ENCODE measurements around the gene UBE2I. TPM values are rescaled to one million over a fixed set of nuclear protein-coding genes. Genes with fewer than 3 reads are reported as not detected.

UBE2I gene
- total RNA-seq, 1 experiment from 2014 or later = 290 TPM

DNA sequence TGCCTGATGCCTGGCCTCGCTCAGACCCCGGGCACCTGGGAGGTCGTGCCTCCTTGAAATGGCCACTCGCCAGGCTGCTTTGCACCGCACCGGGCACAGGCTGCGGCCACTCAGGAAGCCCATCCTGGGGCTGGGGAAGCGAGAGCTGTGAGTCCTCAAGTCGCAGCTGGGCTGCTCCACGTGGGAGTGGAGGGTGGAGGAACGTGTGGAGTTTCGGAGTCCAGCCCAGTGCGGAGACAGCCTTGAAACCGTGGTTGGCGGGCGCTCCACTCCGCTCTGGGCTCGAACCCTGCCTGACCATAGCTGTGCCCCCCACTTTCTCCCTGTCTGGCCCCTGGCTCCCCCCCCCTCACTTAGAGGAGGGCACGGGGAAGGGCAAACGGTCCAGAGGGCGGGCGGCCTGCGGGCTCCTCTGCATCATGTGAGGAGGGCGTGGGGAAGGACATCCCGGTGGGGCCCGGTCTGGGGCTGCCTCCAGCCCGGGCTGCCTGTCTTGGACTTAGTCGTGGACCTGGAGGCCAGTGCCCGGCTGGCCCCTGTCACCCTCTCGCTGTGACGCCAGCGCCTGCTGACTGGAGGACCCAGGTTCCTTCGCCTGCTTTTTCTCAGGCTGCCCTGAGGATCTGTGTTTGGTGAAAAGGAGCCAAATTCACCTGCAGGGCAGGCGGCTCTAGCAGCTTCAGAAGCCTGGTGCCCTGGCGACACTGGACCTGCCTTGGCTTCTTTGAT lies 2.5 kb downstream of the UBE2I start:
- Histone ChIP-seq H3K56ac (ENCODE audit: insufficient read length, low read depth, low read length) (no peak overlapping the region), H3K9ac (ENCODE audit: extremely low read depth, insufficient read length, low read length) (no peak overlapping the region), H3K23ac (ENCODE audit: insufficient read length, low read depth, low read length) (no peak overlapping the region), H3K14ac (ENCODE audit: insufficient read depth, low read length) (no peak overlapping the region), H3K4ac (ENCODE audit: low read depth, low read length) (no peak overlapping the region), H2BK120ac (ENCODE audit: low read depth, low read length, poor library complexity, severe bottlenecking) (no peak overlapping the region), H3K9me3 (ENCODE audit: control insufficient read depth, low read depth, low read length) (no peaks in the 10 kb centered on the region), H4K5ac (ENCODE audit: insufficient read length, low read depth, low read length) (no peak overlapping the region), H4K91ac (ENCODE audit: insufficient read length, low read depth, low read length) (no peak overlapping the region), H2BK20ac (ENCODE audit: low read depth, low read length, poor library complexity, severe bottlenecking) (no peak overlapping the region), H3T11ph (ENCODE audit: low read length) (no peak overlapping the region), H3K18ac (ENCODE audit: insufficient read length, low read depth, low read length) (no peak overlapping the region), H2AK5ac (ENCODE audit: insufficient read length, low read length) (no peak overlapping the region), H2AFZ (ENCODE audit: low read length) (no peak overlapping the region), H2BK5ac (ENCODE audit: insufficient read length, low read length) (no peak overlapping the region), H3K4me2 (ENCODE audit: insufficient read depth, insufficient read length, low read length) (peak overlapping the region; percentile 98), H2BK15ac (ENCODE audit: low read depth, low read length) (no peak overlapping the region), H3K23me2 (ENCODE audit: insufficient read length, low read depth, low read length, poor library complexity, severe bottlenecking) (peaks cover 13% of the 10 kb centered on the region), H3K79me1 (ENCODE audit: insufficient read depth, low read depth, low read length, poor library complexity, severe bottlenecking) (peaks cover 9% of the 10 kb centered on the region), H3K4me1 (ENCODE audit: insufficient read depth, low read length) (no peaks in the 10 kb centered on the region; the same call in 1 of the 2 replicates), H4K8ac (replicated peaks; ENCODE audit: insufficient read length, low read depth, low read length) (no peak overlapping the region), H3K79me2 (ENCODE audit: insufficient read depth, low read length) (peaks cover 47% of the 10 kb centered on the region), H3K27me3 (ENCODE audit: insufficient read depth, low read length) (no peaks in the 10 kb centered on the region), H3K27ac (ENCODE audit: insufficient read length, low read depth, low read length) (no peak overlapping the region), H4K20me1 (ENCODE audit: control insufficient read depth, insufficient read depth, insufficient read length) (peaks cover 5% of the 10 kb centered on the region), H2BK12ac (ENCODE audit: insufficient read length, low read depth, low read length) (no peak overlapping the region)
- H3K4me1 Mint-ChIP-seq = peaks cover 13 to 20% of the 10 kb centered on the region in 2 experiments
- peaks cover 4 to 6% of the 10 kb centered on the region in 2 experiments for H3K9me3 Mint-ChIP-seq
- peaks cover 32 to 50% (median 45%) of the 10 kb centered on the region in 3 experiments for H3K36me3 Mint-ChIP-seq (ENCODE audit: insufficient read depth in 1 of 3, low read depth in 3 of 3)
- DNase-seq = no peak
- peak overlapping the region; percentile 95 to 99; a peak in 2 of 5 replicates for H3K4me3 Mint-ChIP-seq
- no CpG with 5 or more reads among the region's 35 CpGs for WGBS (ENCODE audit: extremely low coverage, insufficient read length, low lambda C conversion rate)
- TF ChIP-seq, protein P1, sequence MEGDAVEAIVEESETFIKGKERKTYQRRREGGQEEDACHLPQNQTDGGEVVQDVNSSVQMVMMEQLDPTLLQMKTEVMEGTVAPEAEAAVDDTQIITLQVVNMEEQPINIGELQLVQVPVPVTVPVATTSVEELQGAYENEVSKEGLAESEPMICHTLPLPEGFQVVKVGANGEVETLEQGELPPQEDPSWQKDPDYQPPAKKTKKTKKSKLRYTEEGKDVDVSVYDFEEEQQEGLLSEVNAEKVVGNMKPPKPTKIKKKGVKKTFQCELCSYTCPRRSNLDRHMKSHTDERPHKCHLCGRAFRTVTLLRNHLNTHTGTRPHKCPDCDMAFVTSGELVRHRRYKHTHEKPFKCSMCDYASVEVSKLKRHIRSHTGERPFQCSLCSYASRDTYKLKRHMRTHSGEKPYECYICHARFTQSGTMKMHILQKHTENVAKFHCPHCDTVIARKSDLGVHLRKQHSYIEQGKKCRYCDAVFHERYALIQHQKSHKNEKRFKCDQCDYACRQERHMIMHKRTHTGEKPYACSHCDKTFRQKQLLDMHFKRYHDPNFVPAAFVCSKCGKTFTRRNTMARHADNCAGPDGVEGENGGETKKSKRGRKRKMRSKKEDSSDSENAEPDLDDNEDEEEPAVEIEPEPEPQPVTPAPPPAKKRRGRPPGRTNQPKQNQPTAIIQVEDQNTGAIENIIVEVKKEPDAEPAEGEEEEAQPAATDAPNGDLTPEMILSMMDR (conservative IDR thresholded peaks at IDR 0.05) = no peak
- H3K27me3 Mint-ChIP-seq (ENCODE audit: low read depth) = no peaks in the 10 kb centered on the region
- H3K27ac Mint-ChIP-seq = no peak overlapping the region

All from H9 (cell line).